HepG2 (cell line): ENCODE data around the gene MEX3D. TPM values are rescaled to one million over a fixed set of nuclear protein-coding genes. Genes with fewer than 3 reads are reported as not detected.

Experiments
- ATAC-seq: fragments of 200-7000 bp; cut with Tn5 transposase; 3 replicates; pipeline ENCODE4 v1.9.1; 2020; ENCODE audit warnings: mild to moderate bottlenecking, moderate library complexity
- Bru-seq: library from RNA; stranded (reverse); fragments of 400-500 nt; gene quantifications from one replicate; lab custom pipeline; 2021; lab: Mats Ljungman, UMichigan
- BruChase-seq, 2 experiments: library from RNA; stranded (reverse); fragments of 400-500 nt; gene quantifications; one replicate each; lab custom pipeline; 2021; lab: Mats Ljungman, UMichigan
- BruUV-seq: library from RNA; stranded (reverse); fragments of 400-500 nt; replicated peaks from 2 replicates; lab custom pipeline; 2021; lab: Mats Ljungman, UMichigan
- CTCF ChIA-PET: fragments of 300-600 bp; formaldehyde crosslinking; extraction: SDS; loops from one replicate; lab custom pipeline; 2021; ENCODE audit warnings: low total read pairs, inconsistent platforms, low intra/inter-chr PET ratio; lab: Yijun Ruan, JAX
- POLR2A ChIA-PET: fragments of 350-600 bp; sonication (Branson Sonifier 250); formaldehyde crosslinking; loops from one replicate; lab custom pipeline; 2020; ENCODE audit warnings: antibody characterized with exemption, inconsistent platforms; lab: Yijun Ruan, JAX
- DNase-seq: peaks from one replicate; pipeline ENCODE4 v3.0.0-alpha.2; 2015; ENCODE audit warnings: low spot score
- FAIRE-seq: peaks from 3 replicates; lab custom pipeline; 2011; peaks lifted over from hg19 to GRCh38; lab: Jason Lieb, UNC
- H2AFZ ChIP-seq: one replicate; pipeline ENCODE4 v1.6.1; 2011; ENCODE audit warnings: low read length, inconsistent platforms
- H3K27ac ChIP-seq: fragments of 300-600 bp; 3 replicates; pipeline ENCODE4 v1.8.0; 2011; ENCODE audit warnings: mixed run types, mild to moderate bottlenecking, mixed read lengths, low read length, inconsistent platforms; ENCODE audit not compliant: insufficient read depth; ENCODE audit errors: extremely low read length
- H3K27me3 ChIP-seq, 2 experiments: fragments of 200-600 bp in 1 of 2; 2 replicates in 1 of 2; 3 replicates in 1 of 2; pipeline versions ENCODE4 v1.6.0 to v1.8.0; 2011; ENCODE audit warnings: low read length in 2 of 2, mild to moderate bottlenecking in 2 of 2, moderate library complexity in 2 of 2, inconsistent platforms in 1 of 2; ENCODE audit not compliant: insufficient read depth in 2 of 2, control insufficient read depth in 1 of 2
- H3K36me3 ChIP-seq, 2 experiments: fragments of 200-600 bp in 1 of 2; replicated peaks in 1 of 2; 2 replicates in 1 of 2; 3 replicates in 1 of 2; pipeline versions ENCODE4 v1.5.1 to v1.8.0; 2011; ENCODE audit warnings: low read length in 2 of 2, inconsistent platforms in 1 of 2; ENCODE audit not compliant: insufficient read depth in 2 of 2, control insufficient read depth in 1 of 2
- H3K4me1 ChIP-seq: 2 replicates; pipeline ENCODE4 v1.5.1; 2012; ENCODE audit warnings: low read length, inconsistent platforms; ENCODE audit not compliant: insufficient read depth
- H3K4me2 ChIP-seq: 2 replicates; pipeline ENCODE4 v1.6.0; 2011; ENCODE audit warnings: low read depth, low read length, inconsistent platforms
- H3K4me3 ChIP-seq, 3 experiments: fragments of 200-600 bp in 1 of 3; sonication (generic), shearing (Covaris generic) in 1 of 3; replicated peaks in 1 of 3; 2 replicates each; pipeline ENCODE4 v1.5.1; 2011 to 2016; ENCODE audit warnings: low read length in 3 of 3, inconsistent platforms in 2 of 3, low read depth in 2 of 3, mild to moderate bottlenecking in 2 of 3, control low read depth in 1 of 3, mixed read lengths in 1 of 3; ENCODE audit not compliant: insufficient read depth in 1 of 3
- H3K79me2 ChIP-seq: one replicate; pipeline ENCODE4 v1.6.1; 2011; ENCODE audit warnings: low read length, inconsistent platforms; ENCODE audit not compliant: insufficient read depth
- H3K9ac ChIP-seq: 2 replicates; pipeline ENCODE4 v1.6.0; 2011; ENCODE audit warnings: mild to moderate bottlenecking, low read depth, low read length, inconsistent platforms; ENCODE audit not compliant: insufficient read depth
- H3K9me3 ChIP-seq: 2 replicates; pipeline ENCODE4 v1.5.1; 2012; ENCODE audit warnings: mild to moderate bottlenecking, low read length
- H4K20me1 ChIP-seq: 2 replicates; pipeline ENCODE4 v1.6.0; 2011; ENCODE audit warnings: inconsistent platforms, mild to moderate bottlenecking, low read length, moderate library complexity; ENCODE audit not compliant: insufficient read depth
- NFATC3 ChIP-seq: sonication (generic); formaldehyde crosslinking; IDR thresholded peaks from 2 replicates; pipeline ENCODE4 v1.5.1; 2020; ENCODE audit warnings: mild to moderate bottlenecking, missing genetic modification reagents
- POGK ChIP-seq: sonication (generic); formaldehyde crosslinking; conservative IDR thresholded peaks from 2 replicates; pipeline ENCODE4 v1.8.0; 2022; ENCODE audit warnings: mild to moderate bottlenecking, moderate library complexity, missing genetic modification reagents
- WIZ ChIP-seq: sonication (generic); formaldehyde crosslinking; IDR thresholded peaks from 2 replicates; pipeline ENCODE4 v1.5.1; 2020; ENCODE audit warnings: mild to moderate bottlenecking, missing genetic modification reagents
- ZNF607 ChIP-seq: sonication (generic); formaldehyde crosslinking; IDR thresholded peaks from 2 replicates; pipeline ENCODE4 v1.5.1; 2020; ENCODE audit warnings: missing genetic modification reagents, mild to moderate bottlenecking, borderline replicate concordance
- ZNF879 ChIP-seq: sonication (generic); formaldehyde crosslinking; IDR thresholded peaks from 2 replicates; pipeline ENCODE4 v1.8.1; 2023; ENCODE audit warnings: missing genetic modification reagents
- WGBS: methylation state at CpG from one replicate; pipeline ENCODE4 v1.1.6; 2017; ENCODE audit warnings: low lambda C conversion rate; 5-methylcytosine and 5-hydroxymethylcytosine counted together
- in situ Hi-C: cut with HindIII; loops from 2 replicates; pipeline ENCODE4 v1.10.0; 2017; ENCODE audit warnings: low pct_unique_long_range_greater_than_20kb; ENCODE audit not compliant: extremely low pct_ligation_motif_present
- intact Hi-C: fragments of 100-400 bp; cut with micrococcal nuclease; formaldehyde crosslinking; loops from one replicate; pipeline ENCODE4 v1.10.0; 2022; ENCODE audit not compliant: unreplicated experiment
- long read RNA-seq, 2 experiments: library from RNA in 1 of 2; library from polyadenylated mRNA in 1 of 2; stranded (forward) in 1 of 2; unstranded in 1 of 2; transcript quantifications; one replicate each; pipeline ENCODE4 v2.0.0, GENCODE V29; 2019 to 2022
- polyA minus RNA-seq, 3 experiments: library from RNA; depleted of rRNA, polyadenylated mRNA; stranded (reverse); fragments of >200 nt; gene quantifications; 2 replicates each; pipeline ENCODE4 v1.2.3, GENCODE V29; 2011; ENCODE audit warnings: low replicate concordance in 1 of 3
- polyA plus RNA-seq, 8 experiments: library from polyadenylated mRNA; depleted of rRNA in 3 of 8; stranded (reverse) in 7 of 8; unstranded in 1 of 8; fragments of >200 nt; fragmentation: Illumina TruSeq in 4 of 8; extraction: Trizol in 4 of 8; gene quantifications; 2 replicates each; pipeline versions ENCODE4 v1.2.1 to v1.2.3, GENCODE V29; 2011 to 2016; ENCODE audit warnings: low read depth in 4 of 8, missing spikeins in 1 of 8, mixed read lengths in 1 of 8; ENCODE audit not compliant: insufficient read depth in 1 of 8
- total RNA-seq, 5 experiments: library from RNA; depleted of rRNA; stranded (reverse); fragments of >200 nt; fragmentation: Illumina TruSeq; extraction: Trizol; gene quantifications; 2 replicates each; pipeline ENCODE4 v1.2.3, GENCODE V29; 2016; ENCODE audit warnings: low read depth in 1 of 5
- TF ChIP-seq, protein P1 (sequence below): sonication (generic); formaldehyde crosslinking; IDR thresholded peaks from 2 replicates; pipeline ENCODE4 v1.4.0; 2020; ENCODE audit warnings: mild to moderate bottlenecking, missing genetic modification reagents

The MEX3D gene
- total RNA-seq (2016; rRNA removed; fragmentation: Illumina TruSeq; extraction: Trizol) (10.2 and 17.1 TPM in 2 replicates), polyA plus RNA-seq (2011; rRNA removed) (3.6 and 5.8 TPM in 2 replicates), polyA minus RNA-seq (2011; rRNA and poly(A)+ RNA removed; ENCODE audit: low replicate concordance) (6.0 and 19.1 TPM in 2 replicates), Bru-seq, nascent RNA (percentile 47 among the genes with signal in this experiment), BruChase-seq, experiment 1, labeled RNA remaining after a 6-hour chase (percentile 79 among the genes with signal in this experiment), BruChase-seq, experiment 2, labeled RNA remaining after a 2-hour chase (percentile 62 among the genes with signal in this experiment)
- total RNA-seq (2016; cell fraction: cytosol; rRNA removed; fragmentation: Illumina TruSeq; extraction: Trizol; ENCODE audit: low read depth) = 10.6 and 10.7 TPM in 2 replicates
- total RNA-seq (2016; cell fraction: insoluble cytoplasmic fraction; rRNA removed; fragmentation: Illumina TruSeq; extraction: Trizol) = 10.3 and 17.0 TPM in 2 replicates
- total RNA-seq (2016; cell fraction: membrane; rRNA removed; fragmentation: Illumina TruSeq; extraction: Trizol) = 27.7 and 29.2 TPM in 2 replicates
- 4.7 and 6.4 TPM in 2 replicates for total RNA-seq (2016; cell fraction: nucleus; rRNA removed; fragmentation: Illumina TruSeq; extraction: Trizol)
- polyA plus RNA-seq (2011; cell fraction: cytosol; rRNA removed) = 5.0 and 10.1 TPM in 2 replicates
- polyA plus RNA-seq (2011; cell fraction: nucleus; rRNA removed) = 6.6 and 7.0 TPM in 2 replicates
- polyA plus RNA-seq (2012) = 5.7 and 7.1 TPM in 2 replicates
- polyA plus RNA-seq (2016; cell fraction: cytosol; fragmentation: Illumina TruSeq; extraction: Trizol; ENCODE audit: low read depth) = 9.6 and 10.4 TPM in 2 replicates
- polyA plus RNA-seq (2016; cell fraction: insoluble cytoplasmic fraction; fragmentation: Illumina TruSeq; extraction: Trizol; ENCODE audit: low read depth) = 15.4 and 15.7 TPM in 2 replicates
- 19.9 and 23.7 TPM in 2 replicates for polyA plus RNA-seq (2016; cell fraction: membrane; fragmentation: Illumina TruSeq; extraction: Trizol; ENCODE audit: low read depth)
- 10.8 and 12.5 TPM in 2 replicates for polyA plus RNA-seq (2016; cell fraction: nucleus; fragmentation: Illumina TruSeq; extraction: Trizol; ENCODE audit: insufficient read depth, low read depth)
- 19.3 and 20.6 TPM in 2 replicates for polyA minus RNA-seq (2011; cell fraction: cytosol; rRNA and poly(A)+ RNA removed)
- polyA minus RNA-seq (2011; cell fraction: nucleus; rRNA and poly(A)+ RNA removed) = 3.0 TPM in 2 replicates
- long read RNA-seq, experiment 1, partial matches to known transcripts = 1 of 1 reads
- long read RNA-seq, experiment 1, other reads (novel, unspliced or antisense) = 0 of 1 reads
- long read RNA-seq, experiment 2, transcript MEX3D-201 (2 exons, 2,850 nt) = major isoform, 13 of 50 reads
- long read RNA-seq, experiment 2, partial matches to known transcripts = 0 of 50 reads
- long read RNA-seq, experiment 2, other reads (novel, unspliced or antisense) = 36 of 50 reads

DNA sequence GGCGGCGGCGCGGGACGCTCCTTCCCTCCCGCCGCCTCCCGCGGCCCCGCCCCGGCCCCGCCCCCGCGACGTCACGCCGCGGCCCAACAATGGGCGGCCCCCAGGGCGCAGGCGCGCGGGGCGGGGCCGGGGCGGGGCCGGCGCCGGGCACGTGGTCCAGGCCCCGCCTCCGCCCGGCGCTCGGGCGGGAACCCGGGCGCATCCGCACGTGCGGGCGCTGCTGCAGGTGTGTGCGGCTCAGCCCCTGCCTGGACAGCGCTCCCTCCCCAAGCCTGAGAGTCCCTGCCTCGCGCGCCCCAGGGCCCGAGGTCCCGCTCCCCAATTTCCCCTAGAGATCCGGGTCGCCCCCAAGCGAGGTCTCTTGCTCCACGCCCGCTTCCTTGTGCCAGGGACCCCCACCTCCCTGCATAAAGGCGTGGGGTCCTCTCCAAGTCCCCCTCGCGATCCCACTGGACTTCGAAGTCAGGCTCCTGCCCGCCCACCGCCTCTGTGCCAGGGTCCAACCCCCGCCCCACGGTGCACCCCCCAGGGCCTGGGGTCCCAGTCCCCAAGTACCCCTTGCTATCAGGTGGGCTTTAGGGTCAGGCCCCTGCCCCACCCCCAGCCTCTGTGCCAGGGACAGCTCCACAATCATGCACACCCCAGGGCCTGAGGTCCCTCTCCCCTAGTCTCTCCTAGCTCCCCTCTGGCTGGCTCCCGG is at the start of gene MEX3D:
Gene MEX3D, minus strand, starts transcription at position 6 of the 700 bp plus-strand sequence. CDS start 267 bp downstream, outside the sequence.
- H4K20me1 ChIP-seq = 0 out of 2 replicates have a peak, but pooled peaks cover 6% of the 10 kb centered on the region
- peak within 1 kb of the TSS; percentile 76 for H3K4me2 ChIP-seq
- ChIA-PET CTCF (no interaction called here), POLR2A (no interaction called here)
- H3K27ac ChIP-seq = no peak within 1 kb of the TSS
- in situ Hi-C loops = no loop called here
- H3K36me3 ChIP-seq = peaks cover 0 to 2% of the 10 kb centered on the region in 2 experiments; a peak in 3 of 5 replicates
- H3K27me3 ChIP-seq = peaks cover 0 to 8% of the 10 kb centered on the region in 2 experiments; a peak in 2 of 5 replicates
- peak within 1 kb of the TSS; percentile 72 to 81 (median 75); a peak in 5 of 6 replicates for H3K4me3 ChIP-seq
- ATAC-seq (peak; percentile 49), FAIRE-seq (no peak), DNase-seq (peak; percentile 34)
- peak within 1 kb of the TSS; percentile 74 for H3K9ac ChIP-seq
- peaks cover 11% of the 10 kb centered on the region for H3K79me2 ChIP-seq
- intact Hi-C loops = no loop called here
- no peaks in the 10 kb centered on the region for H3K9me3 ChIP-seq
- 72% methylated on average over 16 of the region's 63 CpGs for WGBS
- H2AFZ ChIP-seq = no peak within 1 kb of the TSS
- H3K4me1 ChIP-seq = peaks cover 22% of the 10 kb centered on the region
- no TSS peak for BruUV-seq
- TF ChIP-seq WIZ (CRISPR knock-in tag) (0 out of 2 replicates have a peak, but pooled peaks have one; percentile 51), NFATC3 (CRISPR knock-in tag) (no peak), POGK (CRISPR knock-in tag) (0 out of 2 replicates have a peak, but pooled peaks have one; percentile 31), ZNF607 (CRISPR knock-in tag) (peak; percentile 60; the same call in 1 of the 2 replicates), ZNF879 (CRISPR knock-in tag) (no peak)
- TF ChIP-seq, protein P1, sequence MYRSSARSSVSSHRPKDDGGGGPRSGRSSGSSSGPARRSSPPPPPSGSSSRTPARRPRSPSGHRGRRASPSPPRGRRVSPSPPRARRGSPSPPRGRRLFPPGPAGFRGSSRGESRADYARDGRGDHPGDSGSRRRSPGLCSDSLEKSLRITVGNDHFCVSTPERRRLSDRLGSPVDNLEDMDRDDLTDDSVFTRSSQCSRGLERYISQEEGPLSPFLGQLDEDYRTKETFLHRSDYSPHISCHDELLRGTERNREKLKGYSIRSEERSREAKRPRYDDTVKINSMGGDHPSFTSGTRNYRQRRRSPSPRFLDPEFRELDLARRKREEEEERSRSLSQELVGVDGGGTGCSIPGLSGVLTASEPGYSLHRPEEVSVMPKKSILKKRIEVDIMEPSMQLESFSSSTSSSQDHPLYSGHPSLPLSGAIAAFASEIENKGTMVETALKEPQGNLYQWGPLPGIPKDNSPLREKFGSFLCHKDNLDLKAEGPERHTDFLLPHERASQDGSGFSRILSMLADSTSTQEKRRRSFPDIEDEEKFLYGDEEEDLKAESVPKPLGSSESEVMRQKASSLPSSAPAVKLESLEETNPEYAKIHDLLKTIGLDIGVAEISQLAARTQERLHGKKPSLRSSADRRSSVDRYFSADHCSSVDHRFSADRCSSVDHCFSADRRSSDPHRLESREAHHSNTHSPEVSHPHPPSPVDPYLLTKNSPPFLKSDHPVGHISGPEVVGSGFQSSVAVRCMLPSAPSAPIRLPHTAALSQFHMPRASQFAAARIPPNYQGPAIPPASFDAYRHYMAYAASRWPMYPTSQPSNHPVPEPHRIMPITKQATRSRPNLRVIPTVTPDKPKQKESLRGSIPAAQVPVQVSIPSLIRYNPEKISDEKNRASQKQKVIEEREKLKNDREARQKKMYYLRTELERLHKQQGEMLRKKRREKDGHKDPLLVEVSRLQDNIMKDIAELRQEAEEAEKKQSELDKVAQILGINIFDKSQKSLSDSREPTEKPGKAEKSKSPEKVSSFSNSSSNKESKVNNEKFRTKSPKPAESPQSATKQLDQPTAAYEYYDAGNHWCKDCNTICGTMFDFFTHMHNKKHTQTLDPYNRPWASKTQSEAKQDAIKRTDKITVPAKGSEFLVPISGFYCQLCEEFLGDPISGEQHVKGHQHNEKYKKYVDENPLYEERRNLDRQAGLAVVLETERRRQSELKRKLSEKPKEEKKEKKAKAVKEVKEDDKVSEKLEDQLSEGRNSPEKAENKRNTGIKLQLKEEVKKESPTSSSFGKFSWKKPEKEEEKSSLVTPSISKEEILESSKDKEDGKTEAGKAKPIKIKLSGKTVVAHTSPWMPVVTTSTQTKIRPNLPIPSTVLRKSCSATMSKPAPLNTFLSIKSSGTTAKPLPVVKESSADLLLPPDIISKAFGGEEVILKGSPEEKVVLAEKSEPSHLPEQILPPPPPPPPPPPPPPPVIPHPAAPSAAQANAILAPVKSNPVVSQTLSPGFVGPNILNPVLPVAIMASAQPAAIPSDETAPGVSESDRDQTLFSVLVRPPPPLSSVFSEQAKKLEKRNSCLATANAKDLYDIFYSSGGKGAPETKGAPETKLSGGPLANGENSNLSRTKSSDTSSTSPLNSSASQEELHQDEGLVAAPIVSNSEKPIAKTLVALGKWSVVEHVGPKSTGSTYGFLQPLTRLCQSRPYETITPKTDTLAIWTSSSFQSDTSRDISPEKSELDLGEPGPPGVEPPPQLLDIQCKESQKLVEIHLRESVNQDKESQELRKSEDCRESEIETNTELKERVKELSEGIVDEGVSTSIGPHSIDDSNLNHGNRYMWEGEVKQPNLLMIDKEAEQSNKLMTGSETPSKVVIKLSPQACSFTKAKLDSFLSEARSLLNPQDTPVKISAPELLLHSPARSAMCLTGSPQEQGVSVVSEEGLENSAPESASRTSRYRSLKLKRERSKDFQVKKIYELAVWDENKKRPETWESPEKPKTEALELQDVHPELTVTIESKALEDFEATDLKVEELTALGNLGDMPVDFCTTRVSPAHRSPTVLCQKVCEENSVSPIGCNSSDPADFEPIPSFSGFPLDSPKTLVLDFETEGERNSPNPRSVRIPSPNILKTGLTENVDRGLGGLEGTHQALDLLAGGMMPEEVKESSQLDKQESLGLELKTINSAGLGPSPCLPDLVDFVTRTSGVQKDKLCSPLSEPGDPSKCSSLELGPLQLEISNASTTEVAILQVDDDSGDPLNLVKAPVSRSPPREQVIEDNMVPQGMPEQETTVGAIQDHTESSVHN (CRISPR knock-in tag) = no peak
